Karpas-422 (cell line): ENCODE measurements around the gene OPA1. TPM values are rescaled to one million over a fixed set of nuclear protein-coding genes. Genes with fewer than 3 reads are reported as not detected.

Experiments
- DNase-seq: peaks from one replicate; pipeline ENCODE4 v3.0.0-alpha.2; 2015
- H2AFZ ChIP-seq: fragments of 200-600 bp; sonication (generic); 2 replicates; pipeline ENCODE4 v1.6.1; 2014; ENCODE audit warnings: antibody characterized with exemption, low read length, mixed read lengths
- H3K27ac ChIP-seq: fragments of 200-600 bp; sonication (generic); 2 replicates; pipeline ENCODE4 v1.5.1; 2014; ENCODE audit warnings: mild to moderate bottlenecking, low read length, moderate library complexity
- H3K27me3 ChIP-seq: fragments of 200-600 bp; sonication (generic); 2 replicates; pipeline ENCODE4 v1.6.1; 2014; ENCODE audit warnings: low read length, mixed read lengths
- H3K36me3 ChIP-seq: fragments of 200-600 bp; sonication (generic); 2 replicates; pipeline ENCODE4 v1.6.1; 2014; ENCODE audit warnings: low read length, mixed read lengths; ENCODE audit not compliant: insufficient read depth
- H3K4me1 ChIP-seq: fragments of 200-600 bp; sonication (generic); 2 replicates; pipeline ENCODE4 v1.6.1; 2014; ENCODE audit warnings: mild to moderate bottlenecking, low read length, mixed read lengths
- H3K4me2 ChIP-seq: fragments of 200-600 bp; sonication (generic); 2 replicates; pipeline ENCODE4 v1.6.1; 2014; ENCODE audit warnings: low read length, low read depth, mild to moderate bottlenecking; ENCODE audit not compliant: poor library complexity, severe bottlenecking
- H3K4me3 ChIP-seq: fragments of 200-600 bp; sonication (generic); 2 replicates; pipeline ENCODE4 v1.5.1; 2014; ENCODE audit warnings: mild to moderate bottlenecking, antibody characterized with exemption, low read length, mixed read lengths
- H3K79me2 ChIP-seq: fragments of 200-600 bp; sonication (generic); 2 replicates; pipeline ENCODE4 v1.6.1; 2014; ENCODE audit warnings: mild to moderate bottlenecking, low read length, mixed read lengths
- H3K9ac ChIP-seq: fragments of 200-600 bp; sonication (generic); 2 replicates; pipeline ENCODE4 v1.6.0; 2014; ENCODE audit warnings: low read length
- H3K9me2 ChIP-seq: fragments of 200-600 bp; sonication (generic), shearing (Covaris generic); replicated peaks from 2 replicates; pipeline ENCODE4 v1.6.0; 2014; ENCODE audit warnings: mild to moderate bottlenecking, low read length, moderate library complexity; ENCODE audit not compliant: insufficient read depth
- H3K9me3 ChIP-seq: fragments of 300-700, 200-600 bp; sonication (generic); 2 replicates; pipeline ENCODE4 v1.6.1; 2014; ENCODE audit warnings: low read length, mixed read lengths
- H4K20me1 ChIP-seq: fragments of 200-600 bp; sonication (generic); 2 replicates; pipeline ENCODE4 v1.6.1; 2014; ENCODE audit warnings: mild to moderate bottlenecking, antibody characterized with exemption, low read length, low read depth; ENCODE audit not compliant: insufficient read depth
- total RNA-seq: library from RNA; depleted of rRNA; stranded (reverse); fragments of >200 nt; shearing (Covaris generic); gene quantifications from 2 replicates; pipeline ENCODE4 v1.2.3, GENCODE V29; 2014; ENCODE audit warnings: low replicate concordance

Gene OPA1
- total RNA-seq, 1 experiment from 2014 or later = 127 TPM

GRCh38 chr3:193704431-193704830 is 111.4 kb downstream of the OPA1 start:
- 0 out of 2 replicates have a peak, but pooled peaks cover 5% of the 10 kb centered on the region for H3K36me3 ChIP-seq
- H3K27ac ChIP-seq = no peak overlapping the region
- no peaks in the 10 kb centered on the region for H3K9me2 ChIP-seq
- H3K9ac ChIP-seq = no peak overlapping the region
- peaks cover 11% of the 10 kb centered on the region for H3K4me1 ChIP-seq
- H3K27me3 ChIP-seq = no peaks in the 10 kb centered on the region
- H3K79me2 ChIP-seq = no peaks in the 10 kb centered on the region
- no peaks in the 10 kb centered on the region for H3K9me3 ChIP-seq
- no peaks in the 10 kb centered on the region for H4K20me1 ChIP-seq
- no peak overlapping the region for H3K4me2 ChIP-seq
- DNase-seq = no peak
- no peak overlapping the region for H3K4me3 ChIP-seq
- H2AFZ ChIP-seq = no peak overlapping the region

GRCh38 chr3:193708270-193708669 is 115.3 kb downstream of the OPA1 start:
- H3K4me1 ChIP-seq = no peaks in the 10 kb centered on the region

DNA sequence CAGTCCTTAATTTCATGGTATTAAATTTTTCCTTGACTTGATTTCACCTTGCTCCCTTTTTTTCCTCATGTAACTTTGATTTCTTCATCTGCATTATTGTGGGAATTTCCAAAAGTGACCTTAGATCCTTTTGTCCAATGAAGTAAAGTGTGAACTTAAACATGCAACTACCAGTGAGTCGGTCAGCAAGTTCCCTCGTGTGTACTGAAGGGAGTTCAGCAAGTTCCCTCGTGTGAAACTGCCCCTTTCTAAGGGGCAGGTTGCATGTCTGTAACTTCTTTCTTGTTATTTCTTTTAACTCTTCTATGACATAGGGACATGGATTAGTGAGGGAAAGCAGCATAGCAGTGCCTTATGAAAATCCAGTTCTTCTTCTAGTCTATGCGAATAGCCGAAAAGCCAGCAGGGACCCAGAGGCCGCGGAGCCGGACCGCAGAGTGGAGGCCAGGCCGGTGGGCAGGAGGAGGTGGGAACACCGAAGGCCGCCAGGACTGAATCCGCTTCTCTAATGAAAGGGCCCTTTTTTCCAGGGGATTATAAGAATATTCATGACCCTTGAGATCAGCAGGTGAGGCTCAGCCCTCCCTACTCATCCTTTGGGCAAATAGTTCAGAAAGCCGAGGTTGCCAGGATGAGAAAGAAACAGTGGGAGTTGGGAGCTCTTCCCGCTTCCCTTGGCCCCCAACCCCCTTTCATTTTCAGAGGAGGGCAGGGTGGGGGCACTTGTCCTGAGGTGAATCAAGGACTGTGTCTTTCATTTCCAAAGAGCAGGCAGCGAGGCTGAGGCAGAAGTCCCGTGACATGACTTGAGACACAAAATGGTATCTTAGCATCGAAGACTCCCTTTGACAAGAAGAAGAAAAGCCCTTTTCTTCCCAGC is 117.5 kb downstream of the OPA1 start:
- no peak overlapping the region for H3K4me2 ChIP-seq
- peaks cover 4% of the 10 kb centered on the region; the same call in 1 of the 2 replicates for H3K9me3 ChIP-seq
- no peak overlapping the region for H3K27ac ChIP-seq
- H3K4me1 ChIP-seq = no peaks in the 10 kb centered on the region
- H3K9ac ChIP-seq = no peak overlapping the region
- H3K79me2 ChIP-seq = no peaks in the 10 kb centered on the region
- H3K27me3 ChIP-seq = no peaks in the 10 kb centered on the region
- no peaks in the 10 kb centered on the region for H4K20me1 ChIP-seq
- no peak overlapping the region for H3K4me3 ChIP-seq
- H2AFZ ChIP-seq = no peak overlapping the region
- no peaks in the 10 kb centered on the region for H3K9me2 ChIP-seq
- no peaks in the 10 kb centered on the region for H3K36me3 ChIP-seq
- no peak for DNase-seq

More at GRCh38 chr3:193708270-193708669, 115.3 kb downstream of the OPA1 start:
- no peak overlapping the region for H3K4me3 ChIP-seq
- no peaks in the 10 kb centered on the region for H3K9me2 ChIP-seq
- H3K79me2 ChIP-seq = no peaks in the 10 kb centered on the region
- H2AFZ ChIP-seq = no peak overlapping the region
- H4K20me1 ChIP-seq = no peaks in the 10 kb centered on the region
- no peak overlapping the region for H3K4me2 ChIP-seq
- H3K9me3 ChIP-seq = no peaks in the 10 kb centered on the region
- no peak overlapping the region for H3K9ac ChIP-seq
- no peak overlapping the region for H3K27ac ChIP-seq
- no peak for DNase-seq
- no peaks in the 10 kb centered on the region for H3K27me3 ChIP-seq
- H3K36me3 ChIP-seq = no peaks in the 10 kb centered on the region

GRCh38 chr3:193711166-193711485 is 118.1 kb downstream of the OPA1 start:
- Histone ChIP-seq H3K9me3 (peaks cover 4% of the 10 kb centered on the region; the same call in 1 of the 2 replicates), H3K4me2 (no peak overlapping the region), H3K4me1 (no peaks in the 10 kb centered on the region)

DNA sequence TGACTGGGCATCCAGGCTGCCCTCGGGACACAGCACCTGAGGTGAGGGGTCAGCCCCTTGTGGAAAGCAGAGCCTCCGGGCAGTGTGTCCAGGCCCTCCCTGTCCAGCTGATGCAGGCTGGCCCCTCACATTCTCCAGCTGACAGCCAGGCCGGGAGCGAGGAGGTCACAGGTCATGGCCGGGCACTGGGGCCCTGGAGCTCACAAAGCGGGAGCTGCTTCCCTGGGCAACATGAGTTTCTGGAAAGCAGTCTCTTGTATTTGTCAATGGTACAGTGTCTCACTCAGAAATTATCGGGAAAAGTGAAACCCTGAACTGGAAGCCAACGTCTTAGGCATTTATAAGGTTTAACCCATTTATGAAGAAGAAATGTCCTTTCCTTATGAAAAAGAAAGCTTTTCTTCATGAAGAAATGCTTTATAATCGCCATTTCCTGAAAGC is 118.5 kb downstream of the OPA1 start:
- H4K20me1 ChIP-seq = no peaks in the 10 kb centered on the region
- H3K4me3 ChIP-seq = no peak overlapping the region
- H3K27ac ChIP-seq = no peak overlapping the region
- DNase-seq = no peak
- no peaks in the 10 kb centered on the region for H3K79me2 ChIP-seq
- H3K4me2 ChIP-seq = no peak overlapping the region
- no peaks in the 10 kb centered on the region for H3K36me3 ChIP-seq
- H3K9ac ChIP-seq = no peak overlapping the region
- H3K9me2 ChIP-seq = no peaks in the 10 kb centered on the region
- H3K9me3 ChIP-seq = peaks cover 4% of the 10 kb centered on the region; the same call in 1 of the 2 replicates
- H3K4me1 ChIP-seq = no peaks in the 10 kb centered on the region
- no peak overlapping the region for H2AFZ ChIP-seq
- no peaks in the 10 kb centered on the region for H3K27me3 ChIP-seq

More at GRCh38 chr3:193711166-193711485, 118.1 kb downstream of the OPA1 start:
- Histone ChIP-seq H2AFZ (no peak overlapping the region), H3K4me3 (no peak overlapping the region), H3K36me3 (no peaks in the 10 kb centered on the region), H3K27me3 (no peaks in the 10 kb centered on the region), H4K20me1 (no peaks in the 10 kb centered on the region), H3K27ac (no peak overlapping the region), H3K79me2 (no peaks in the 10 kb centered on the region), H3K9ac (no peak overlapping the region), H3K9me2 (no peaks in the 10 kb centered on the region)
- no peak for DNase-seq

GRCh38 chr3:193711964-193712598 is 119.1 kb downstream of the OPA1 start:
- H3K27me3 ChIP-seq = no peaks in the 10 kb centered on the region
- no peaks in the 10 kb centered on the region for H3K4me1 ChIP-seq
- H3K4me3 ChIP-seq = no peak overlapping the region
- H3K27ac ChIP-seq = no peak overlapping the region
- no peak for DNase-seq
- no peaks in the 10 kb centered on the region for H3K9me2 ChIP-seq
- H3K9me3 ChIP-seq = peaks cover 4% of the 10 kb centered on the region; the same call in 1 of the 2 replicates
- H3K79me2 ChIP-seq = no peaks in the 10 kb centered on the region
- no peak overlapping the region for H3K9ac ChIP-seq
- no peaks in the 10 kb centered on the region for H4K20me1 ChIP-seq
- no peaks in the 10 kb centered on the region for H3K36me3 ChIP-seq
- no peak overlapping the region for H3K4me2 ChIP-seq
- no peak overlapping the region for H2AFZ ChIP-seq

DNA sequence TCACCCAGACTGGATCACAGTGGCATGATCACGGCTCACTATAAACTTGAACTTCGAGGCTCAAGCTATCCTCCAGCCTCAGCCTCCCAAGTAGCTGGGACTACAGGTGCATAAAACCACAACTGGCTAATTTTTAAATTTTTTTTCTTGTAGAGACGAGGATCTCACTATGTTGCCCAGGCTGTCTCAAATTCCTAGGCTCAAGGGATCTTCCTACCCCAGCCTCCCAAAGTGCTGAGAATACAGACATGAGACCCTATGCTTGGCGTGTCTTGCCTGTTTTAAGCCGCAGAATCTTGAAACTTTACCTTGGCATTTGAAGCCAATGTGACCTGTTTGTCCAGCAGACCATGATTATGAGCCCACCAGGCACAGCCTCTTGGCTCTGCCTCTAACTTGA is 119.9 kb downstream of the OPA1 start:
- no peaks in the 10 kb centered on the region for H3K9me2 ChIP-seq
- no peaks in the 10 kb centered on the region for H3K27me3 ChIP-seq
- no peak overlapping the region for H3K4me2 ChIP-seq

GRCh38 chr3:193714523-193715137 is 121.6 kb downstream of the OPA1 start:
- Histone ChIP-seq H3K36me3 (no peaks in the 10 kb centered on the region), H3K27ac (no peak overlapping the region), H3K4me1 (no peaks in the 10 kb centered on the region), H2AFZ (no peak overlapping the region), H3K79me2 (no peaks in the 10 kb centered on the region), H3K9me3 (peaks cover 4% of the 10 kb centered on the region; the same call in 1 of the 2 replicates), H3K9ac (no peak overlapping the region), H3K4me3 (no peak overlapping the region), H3K27me3 (0 out of 2 replicates have a peak, but pooled peaks cover 2% of the 10 kb centered on the region), H3K4me2 (no peak overlapping the region), H4K20me1 (no peaks in the 10 kb centered on the region), H3K9me2 (no peaks in the 10 kb centered on the region)
- no peak for DNase-seq

More for the DNA sequence above, 119.9 kb downstream of the OPA1 start:
- H2AFZ ChIP-seq = no peak overlapping the region
- H3K4me1 ChIP-seq = no peaks in the 10 kb centered on the region
- H4K20me1 ChIP-seq = no peaks in the 10 kb centered on the region
- H3K27ac ChIP-seq = no peak overlapping the region
- no peaks in the 10 kb centered on the region for H3K36me3 ChIP-seq
- no peak overlapping the region for H3K9ac ChIP-seq
- peaks cover 4% of the 10 kb centered on the region; the same call in 1 of the 2 replicates for H3K9me3 ChIP-seq
- DNase-seq = no peak
- no peaks in the 10 kb centered on the region for H3K79me2 ChIP-seq
- H3K4me3 ChIP-seq = no peak overlapping the region
